HG03469 (cell line): ENCODE measurements around the gene NDUFS3.

Experiments used
- ATAC-seq: cut with Tn5 transposase; IDR thresholded peaks from one replicate; pipeline ENCODE4 v1.9.1; 2021; ENCODE audit warnings: mild to moderate bottlenecking, moderate library complexity, moderate number of reproducible peaks; ENCODE audit not compliant: unreplicated experiment

NDUFS3 gene

DNA sequence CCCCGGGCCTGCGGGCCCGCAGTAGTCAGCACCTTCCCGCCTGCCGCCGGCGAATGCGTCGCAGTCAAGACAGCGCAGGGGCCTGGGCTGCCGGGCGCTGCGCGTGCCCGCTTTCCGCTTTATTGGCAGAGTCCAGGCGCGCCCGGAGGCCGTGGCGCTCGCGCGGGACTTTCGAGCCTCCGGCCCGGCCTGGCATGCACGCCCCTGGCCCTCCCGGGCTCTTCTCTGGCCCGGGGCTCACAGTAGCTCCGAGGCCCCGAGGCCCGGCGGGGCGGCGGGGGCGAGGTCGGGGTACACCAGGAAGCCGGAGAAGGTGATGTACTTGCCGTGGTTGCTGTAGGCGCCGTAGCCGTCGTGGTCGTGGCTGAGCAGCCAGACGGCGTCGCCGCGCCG, 10.7 kb downstream of the NDUFS3 start:
- ATAC-seq = no peak

DNA sequence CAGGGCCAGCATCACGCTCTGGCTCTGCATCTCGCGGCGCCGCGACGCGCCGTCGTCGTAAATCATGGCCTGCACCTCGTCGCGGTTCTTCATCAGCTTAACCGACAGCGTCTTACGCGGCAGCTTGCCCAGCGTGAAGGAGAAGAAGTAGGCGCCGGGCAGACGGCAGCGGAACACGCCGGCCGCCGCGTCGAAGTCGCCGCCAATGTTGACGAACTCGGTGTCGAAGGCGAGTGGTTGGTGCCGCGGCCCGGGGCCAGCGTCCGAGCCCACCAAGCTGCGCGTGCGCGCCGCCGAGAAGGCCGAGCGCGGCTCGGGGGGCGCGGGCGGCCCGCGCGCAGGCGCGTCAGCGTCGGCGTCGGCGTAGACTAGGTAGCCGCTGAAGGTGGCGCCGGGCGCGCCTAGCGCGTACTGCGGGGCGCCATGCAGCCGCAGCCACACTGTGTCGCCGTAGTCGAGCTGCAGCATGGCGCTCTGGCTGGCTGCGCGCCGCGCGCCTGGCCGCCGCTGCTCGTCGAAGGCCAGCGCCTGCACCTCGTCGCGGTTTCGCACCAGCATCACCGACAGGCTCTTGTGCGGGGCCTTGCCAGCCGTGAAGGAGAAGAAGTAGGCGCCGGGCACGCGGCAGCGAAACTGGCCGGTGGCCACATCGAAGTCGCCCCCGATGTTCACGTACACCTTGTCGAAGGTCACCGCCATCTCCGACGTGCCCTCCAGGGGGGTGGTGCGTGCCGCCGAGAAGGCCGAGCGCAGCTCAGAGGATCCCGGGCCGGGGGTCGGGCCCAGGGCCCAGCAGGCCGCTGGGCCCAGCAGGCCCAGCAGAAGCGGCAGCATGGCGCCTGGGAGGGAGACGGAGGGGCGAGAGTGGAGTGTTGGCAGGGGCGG, 11.3 kb downstream of the NDUFS3 start:
- no peak for ATAC-seq

DNA sequence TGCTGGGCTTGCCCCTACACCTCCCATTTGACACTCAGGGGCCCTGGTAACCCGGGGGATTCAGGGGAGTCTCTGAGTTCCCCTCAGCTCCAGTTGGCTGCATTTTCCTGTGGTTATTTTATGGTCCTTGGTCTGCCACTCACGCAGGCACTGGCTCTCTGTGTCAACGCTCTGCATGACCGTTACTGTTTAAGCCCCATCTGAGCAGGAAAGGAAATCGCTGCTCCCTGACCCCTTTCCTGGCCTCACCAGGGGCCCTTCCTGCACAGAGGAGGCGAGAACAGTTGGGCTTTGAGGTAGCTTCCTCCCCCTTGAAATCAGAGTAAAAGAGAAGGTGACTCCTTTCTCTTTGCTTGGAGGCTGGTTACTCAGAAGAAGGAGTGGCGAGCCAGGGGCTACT, 12.9 kb downstream of the NDUFS3 start:
- no peak for ATAC-seq

DNA sequence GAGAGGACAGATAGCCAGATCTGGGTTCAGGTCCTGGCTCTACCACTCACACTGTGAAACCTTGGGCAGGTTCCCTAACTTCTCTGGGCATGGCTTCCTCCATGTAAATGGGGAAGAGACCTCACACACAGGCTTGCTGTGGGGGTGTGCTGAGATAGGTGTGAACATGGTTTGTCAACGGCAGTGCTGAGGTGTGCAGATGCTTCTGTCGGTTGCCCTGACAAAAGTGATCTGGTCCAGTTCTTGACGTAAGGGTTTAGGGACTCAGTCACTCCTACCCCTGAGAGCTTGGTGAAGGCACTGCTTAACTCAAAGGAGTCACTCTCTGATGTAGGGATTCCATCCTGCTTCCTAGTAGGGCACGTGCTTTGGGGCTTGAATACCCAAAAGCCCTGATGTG, 13.4 kb downstream of the NDUFS3 start:
- no peak for ATAC-seq

DNA sequence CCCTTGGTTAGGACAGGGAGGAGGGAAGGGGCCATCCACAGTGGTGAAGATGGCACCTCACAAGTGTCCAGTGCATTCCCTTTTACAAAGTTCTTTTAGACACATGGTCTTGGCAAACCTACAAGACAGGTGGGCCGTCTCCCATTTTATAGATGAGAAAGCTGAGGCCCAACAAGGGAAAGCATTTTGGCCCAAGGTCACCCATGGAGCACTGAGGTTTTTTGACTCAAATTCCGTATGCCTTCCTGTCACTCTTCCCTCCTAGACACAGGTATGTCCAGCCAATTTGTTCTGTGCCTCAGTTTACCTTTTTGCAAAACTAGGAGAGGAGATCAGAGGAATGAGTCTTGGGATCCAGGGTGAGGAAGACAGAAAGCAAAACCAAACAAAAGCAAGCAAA, 14.1 kb downstream of the NDUFS3 start:
- no peak for ATAC-seq

DNA sequence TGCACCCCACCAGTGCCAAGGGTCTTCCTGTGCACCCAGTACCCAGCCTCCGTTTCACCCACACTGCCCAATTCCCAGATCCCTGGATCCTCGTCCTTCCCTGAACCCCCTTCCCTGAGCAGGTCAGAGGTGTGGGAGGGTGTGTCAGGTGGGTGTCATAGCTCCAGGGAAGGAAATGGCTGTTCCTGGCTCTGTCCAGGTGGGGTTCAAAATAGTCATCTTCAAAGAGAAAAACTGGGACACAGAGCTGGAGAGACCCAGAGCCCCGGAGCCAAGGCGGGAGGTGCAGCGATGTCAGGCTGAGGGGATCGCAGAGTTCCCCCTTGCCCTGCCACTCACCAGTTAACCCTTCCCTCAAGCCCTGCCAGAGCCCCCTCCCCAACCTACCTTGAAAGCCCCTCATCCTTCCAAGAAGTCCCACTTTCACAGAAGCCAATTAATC, 14.6 kb downstream of the NDUFS3 start:
- no peak for ATAC-seq

DNA sequence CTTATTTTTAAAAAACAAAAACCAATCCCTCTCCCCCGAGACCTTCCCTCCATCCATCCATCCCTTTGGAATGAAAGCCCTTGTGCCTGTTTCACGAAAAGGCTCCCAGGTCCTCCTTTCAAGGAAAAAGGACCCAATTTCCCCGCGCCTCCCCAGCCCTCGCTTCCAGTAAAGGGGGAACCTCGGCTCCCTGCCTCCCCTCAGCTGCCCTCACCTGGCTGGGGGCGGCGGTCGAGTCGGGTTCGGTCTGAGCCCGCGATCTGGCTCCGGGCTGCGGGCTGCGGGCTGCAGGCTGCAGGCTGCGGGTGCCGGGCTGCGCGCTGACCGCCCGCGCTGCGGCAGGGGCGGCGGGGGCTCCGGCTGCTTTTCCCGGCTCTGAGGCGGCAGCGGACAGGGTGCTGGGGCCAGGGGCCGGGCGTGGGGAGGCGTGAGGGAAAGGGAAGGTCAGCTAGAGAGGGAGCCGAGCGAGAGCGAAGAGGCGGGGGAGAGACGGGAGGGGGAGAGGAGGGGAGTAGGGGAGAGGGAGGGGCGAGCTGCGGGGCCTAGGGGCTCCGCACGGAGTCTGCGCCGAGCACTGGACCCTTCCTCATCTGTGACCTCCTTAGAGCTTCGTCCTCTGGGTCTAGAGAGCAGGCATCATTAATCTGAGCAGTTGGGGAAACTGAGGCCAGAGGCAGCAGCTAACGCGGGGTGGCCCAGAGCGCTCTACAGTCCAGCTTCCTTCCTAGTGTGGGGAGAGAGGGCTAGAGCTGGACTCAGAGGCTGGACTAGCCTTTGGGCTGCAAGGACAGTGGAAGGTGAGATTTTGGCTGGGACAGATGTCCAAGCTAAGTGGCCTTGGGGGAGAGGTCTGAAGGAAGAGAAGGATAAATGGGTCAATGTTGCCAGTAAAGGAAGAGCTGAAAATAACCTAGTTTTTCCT, 15.3 kb downstream of the NDUFS3 start, which contains the start of gene C1QTNF4:
TSS of gene C1QTNF4 (minus strand) at position 478 of the 922 bp plus-strand sequence. CDS start 3,601 bp downstream, outside the sequence.
- no peak for ATAC-seq

DNA sequence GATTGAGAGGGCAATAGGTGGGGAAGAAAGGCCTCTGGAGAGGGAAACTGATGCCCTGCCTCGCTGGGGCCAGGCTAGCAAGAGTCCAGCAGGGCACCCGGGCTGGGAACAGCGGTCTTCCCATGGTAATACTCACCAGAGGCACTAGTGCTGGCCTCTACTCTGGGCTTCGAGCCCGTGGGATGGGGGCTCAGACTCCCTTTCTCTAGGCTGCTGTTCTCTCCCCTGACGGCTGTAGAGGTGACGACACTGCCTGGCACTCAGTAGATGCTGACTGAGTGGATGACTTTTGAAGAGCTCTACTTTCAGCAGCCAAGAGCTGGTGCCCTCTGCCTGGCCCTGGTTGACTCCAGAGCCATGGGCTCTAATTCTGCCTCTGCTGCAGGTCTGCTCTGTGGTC, 16.2 kb downstream of the NDUFS3 start:
- no peak for ATAC-seq

DNA sequence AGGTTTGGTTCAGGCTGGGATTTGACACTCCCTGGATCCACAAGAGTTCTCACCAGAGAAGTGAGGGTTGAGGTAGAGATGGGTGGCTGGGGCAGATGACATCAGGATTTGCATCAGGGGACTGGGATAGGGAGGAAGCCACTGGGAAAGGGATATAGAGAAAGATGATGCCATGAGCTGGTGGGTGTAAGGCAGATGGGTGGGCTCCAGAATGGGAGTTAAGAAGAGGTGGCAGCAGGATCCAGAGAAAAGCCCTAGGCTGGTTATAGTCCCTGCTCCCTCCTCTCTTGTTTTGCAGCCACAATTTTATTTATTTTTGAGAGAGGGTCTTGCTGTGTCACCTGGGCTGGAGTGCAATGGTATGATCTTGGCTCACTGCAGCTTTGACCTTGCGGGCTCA, 17.1 kb downstream of the NDUFS3 start:
- no peak for ATAC-seq

DNA sequence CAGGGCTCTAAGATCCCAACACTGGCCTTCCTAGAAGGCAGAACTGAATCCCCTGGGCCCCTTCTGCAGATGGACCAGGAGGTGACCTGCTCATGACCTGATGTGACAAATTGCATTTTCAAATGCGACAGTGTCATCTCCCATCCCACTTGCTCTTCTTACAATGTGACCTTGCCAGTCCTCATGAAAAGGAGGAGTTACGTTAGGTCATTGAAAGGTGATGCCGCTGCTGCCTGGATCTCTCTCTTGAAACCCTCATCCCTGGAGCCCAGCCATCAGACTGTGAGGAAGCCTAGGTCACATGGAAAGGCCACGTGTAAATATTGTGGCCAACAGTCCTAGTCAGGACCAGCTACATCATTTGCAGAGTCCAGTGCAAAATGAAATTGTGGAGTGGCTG, 21.0 kb downstream of the NDUFS3 start:
- no peak for ATAC-seq

DNA sequence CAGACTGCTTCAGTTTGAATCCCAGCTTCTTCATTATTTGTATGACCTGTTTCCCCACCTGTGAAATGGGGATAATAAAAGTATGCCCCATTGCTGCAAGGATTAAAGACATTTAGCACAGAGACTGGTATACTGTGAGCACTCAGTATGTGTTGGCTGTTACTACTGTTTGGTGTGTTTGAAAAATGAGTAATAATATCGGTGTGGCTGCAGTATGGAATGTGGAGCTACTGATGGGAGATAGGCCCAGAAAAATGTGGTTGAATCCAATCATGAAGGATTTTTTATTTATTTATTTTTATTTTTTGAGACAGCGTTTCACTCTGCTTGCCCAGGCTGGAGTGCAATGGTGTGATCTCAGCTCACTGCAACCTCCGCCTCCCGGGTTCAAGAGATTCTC, 24.4 kb downstream of the NDUFS3 start:
- no peak for ATAC-seq

DNA sequence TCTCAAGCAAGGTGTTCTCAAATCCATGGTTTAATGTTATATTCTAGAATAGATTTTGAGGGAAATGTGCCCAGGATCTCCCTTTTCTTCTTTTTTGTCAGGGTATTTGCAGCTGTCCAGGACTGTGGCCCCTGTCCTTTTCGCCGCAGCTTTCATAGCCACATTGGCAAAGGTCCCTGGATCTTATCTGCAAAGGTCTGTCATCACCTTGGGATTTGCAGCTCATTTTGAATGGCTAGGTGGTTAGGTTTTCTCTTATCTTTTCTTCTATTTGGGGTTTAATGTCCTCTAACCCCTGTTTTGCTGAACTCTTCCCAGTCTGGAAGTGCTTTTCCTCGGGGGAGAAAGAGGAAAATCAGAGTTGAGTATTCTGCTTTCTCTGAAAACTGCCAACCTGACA, 27.0 kb downstream of the NDUFS3 start:
- ATAC-seq = no peak

DNA sequence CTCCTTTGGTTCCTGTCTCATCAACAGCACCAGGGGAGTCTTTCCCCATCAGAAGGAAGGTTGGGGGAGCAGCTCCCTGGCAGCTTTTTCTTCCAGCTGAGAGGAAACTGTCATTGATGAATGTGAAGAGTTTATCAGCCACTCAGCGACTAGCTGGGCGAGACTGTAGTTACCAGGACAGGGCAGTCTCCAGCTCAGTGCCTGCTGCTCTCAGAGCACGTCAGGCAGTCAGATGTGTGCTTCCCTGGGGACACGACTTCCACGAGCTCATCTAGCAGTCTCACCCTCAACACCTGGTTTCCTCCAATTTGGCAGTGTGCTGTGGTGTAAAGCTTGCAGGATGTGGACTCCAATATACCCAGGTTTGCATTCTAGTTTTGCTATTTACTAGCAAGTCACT, 27.9 kb downstream of the NDUFS3 start:
- ATAC-seq = no peak

DNA sequence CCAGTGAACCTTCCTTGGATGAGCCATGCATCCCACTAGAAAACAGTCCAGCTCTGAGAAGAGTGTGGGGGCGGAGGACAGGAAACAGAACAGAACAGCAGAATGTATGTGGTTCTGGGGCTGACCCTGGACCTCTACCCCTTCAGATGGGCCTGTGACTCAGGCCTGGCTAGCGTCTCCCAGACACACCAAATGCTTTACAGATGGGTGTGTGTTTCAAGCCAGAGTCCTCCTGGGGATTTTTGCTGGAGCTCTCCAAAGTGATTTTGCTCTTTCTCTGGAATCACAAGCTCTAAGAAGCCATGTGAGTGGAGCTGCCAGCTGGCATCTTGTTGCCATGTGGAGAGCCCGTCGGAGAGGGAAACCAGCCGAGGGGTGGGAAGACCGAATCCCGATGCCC, 28.5 kb downstream of the NDUFS3 start:
- no peak for ATAC-seq

DNA sequence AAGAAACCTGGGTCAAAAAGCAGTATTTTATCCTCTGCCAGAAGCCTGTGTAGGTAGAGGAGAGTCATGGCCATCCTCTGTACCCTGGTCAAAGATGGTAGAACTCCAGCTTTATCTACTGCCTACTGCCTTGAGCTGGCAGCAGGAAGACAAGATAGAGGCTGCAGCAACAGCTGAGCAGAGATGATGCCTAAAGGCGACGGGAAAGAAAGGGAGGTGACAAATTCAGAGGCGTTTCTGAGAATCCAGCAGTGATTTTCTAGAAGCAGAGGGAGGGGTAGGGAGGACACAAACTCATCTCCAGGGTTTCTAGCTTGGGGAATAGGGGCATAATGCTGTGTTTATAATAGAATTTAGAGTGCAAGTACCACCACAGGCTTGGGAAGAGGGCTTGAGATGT, 30.8 kb downstream of the NDUFS3 start:
- no peak for ATAC-seq

DNA sequence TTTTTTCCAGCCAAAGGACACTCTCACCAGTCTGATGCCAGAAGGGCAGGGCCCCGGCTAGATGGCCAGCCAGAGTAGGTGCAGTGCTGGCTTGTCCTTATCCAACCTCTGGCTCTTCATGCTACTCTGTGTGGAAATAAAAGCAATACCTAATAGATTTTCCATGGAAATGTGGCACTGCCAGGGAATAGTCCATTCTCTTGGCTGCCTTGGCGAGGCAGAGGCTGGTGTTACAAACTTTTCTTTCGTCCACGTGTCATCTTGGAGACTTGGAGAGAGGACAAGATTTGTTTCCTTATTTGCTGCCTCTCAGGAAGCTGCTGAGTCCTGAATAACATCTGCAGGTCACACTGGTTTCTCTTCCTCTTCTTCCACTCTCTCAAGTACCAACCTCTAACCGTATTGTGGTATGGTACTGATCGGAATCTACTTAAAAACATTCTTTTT, 32.5 kb downstream of the NDUFS3 start:
- ATAC-seq = peak; percentile 93

DNA sequence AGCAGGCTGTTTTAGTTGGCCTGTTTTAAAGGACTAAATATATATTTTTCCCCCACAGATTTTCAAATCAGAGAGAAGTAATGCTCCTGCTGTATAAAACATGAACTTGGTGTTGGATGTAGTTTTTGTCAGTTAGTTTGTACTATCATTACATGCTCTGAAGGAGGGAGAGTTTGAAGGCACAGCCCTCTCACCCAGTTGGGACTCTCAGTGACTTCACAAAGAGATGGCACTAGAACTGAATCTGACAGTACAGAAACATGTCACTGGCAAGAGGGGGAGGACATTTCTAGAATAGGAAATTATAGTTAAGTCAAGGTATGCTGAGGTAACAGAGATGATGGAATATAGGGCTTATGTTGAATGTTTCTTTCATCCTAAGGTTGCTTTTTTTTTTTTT, 36.4 kb downstream of the NDUFS3 start:
- no peak for ATAC-seq

DNA sequence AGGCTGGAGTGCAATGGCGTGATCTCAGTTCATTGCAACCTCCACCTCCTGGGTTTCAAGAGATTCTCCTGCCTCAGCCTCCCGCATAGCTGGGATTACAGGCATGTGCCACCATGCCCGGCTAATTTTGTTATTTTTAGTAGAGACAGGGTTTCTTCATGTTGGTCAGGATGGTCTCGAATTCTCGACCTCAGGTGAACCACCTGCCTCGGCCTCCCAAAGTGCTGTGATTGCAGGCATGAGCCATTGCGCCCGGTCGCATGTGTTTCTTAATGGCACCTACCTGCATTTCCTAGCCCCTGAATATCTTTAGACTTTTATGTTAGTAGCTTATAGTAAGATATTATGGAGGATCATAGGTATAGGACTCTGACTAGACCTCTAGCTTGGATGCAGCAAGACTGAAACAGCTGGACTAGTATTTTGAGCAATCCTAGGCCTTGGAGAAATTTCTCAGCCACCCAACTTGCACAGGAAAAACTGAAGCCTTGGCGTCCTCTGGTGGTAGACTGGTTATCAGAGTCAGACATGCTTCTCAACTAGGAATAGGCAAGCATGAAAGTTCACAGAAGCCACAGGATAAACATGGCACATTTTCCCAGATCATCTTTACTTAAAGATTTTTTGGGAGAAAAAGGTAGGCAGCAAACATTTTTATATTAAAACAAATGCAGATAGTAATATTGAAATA, 38.0 kb downstream of the NDUFS3 start:
- ATAC-seq = no peak

DNA sequence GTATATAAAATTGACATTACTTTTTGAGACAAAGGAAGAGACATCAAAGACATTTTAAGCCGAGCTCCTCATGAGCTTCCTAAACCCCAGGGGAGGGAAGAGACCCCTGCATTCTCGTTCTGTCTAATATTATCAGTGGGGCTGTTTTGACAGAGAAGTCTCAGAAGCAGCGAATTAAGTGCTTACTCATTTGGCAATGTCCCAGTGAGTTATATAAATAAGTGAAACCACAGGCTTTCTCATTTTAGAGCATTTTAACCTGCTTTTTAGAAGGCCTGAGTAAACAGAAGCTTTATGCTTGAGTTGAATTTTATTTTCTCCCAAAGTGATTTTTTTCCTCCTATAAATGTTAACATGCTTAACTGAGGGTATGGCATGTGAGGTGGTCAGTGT, 38.5 kb downstream of the NDUFS3 start:
- no peak for ATAC-seq

DNA sequence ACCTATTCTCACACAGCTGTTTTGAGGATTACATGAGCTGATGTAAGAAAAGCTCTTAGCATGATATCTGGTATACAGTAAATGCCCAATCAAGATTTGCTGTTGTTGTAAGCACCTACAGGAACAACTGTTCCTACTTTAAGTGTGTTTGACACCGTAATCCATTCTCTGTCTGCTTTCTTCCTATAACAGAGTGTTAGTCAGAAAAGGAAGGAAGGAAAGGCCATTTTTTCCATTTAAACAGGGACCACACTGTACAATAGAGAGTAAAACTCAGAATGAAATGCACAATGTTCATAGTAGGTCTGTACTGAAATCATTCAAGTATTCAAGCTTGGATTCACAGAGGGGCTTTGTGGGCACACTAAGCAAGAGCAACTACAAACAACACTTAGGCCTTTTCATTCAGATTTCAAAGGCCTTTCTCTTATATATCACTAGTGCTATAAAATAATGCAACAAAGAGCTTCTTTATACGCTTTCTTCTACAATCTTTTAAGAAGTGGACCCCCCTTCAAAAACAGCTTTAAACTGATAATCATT, 42.0 kb downstream of the NDUFS3 start:
- no peak for ATAC-seq

DNA sequence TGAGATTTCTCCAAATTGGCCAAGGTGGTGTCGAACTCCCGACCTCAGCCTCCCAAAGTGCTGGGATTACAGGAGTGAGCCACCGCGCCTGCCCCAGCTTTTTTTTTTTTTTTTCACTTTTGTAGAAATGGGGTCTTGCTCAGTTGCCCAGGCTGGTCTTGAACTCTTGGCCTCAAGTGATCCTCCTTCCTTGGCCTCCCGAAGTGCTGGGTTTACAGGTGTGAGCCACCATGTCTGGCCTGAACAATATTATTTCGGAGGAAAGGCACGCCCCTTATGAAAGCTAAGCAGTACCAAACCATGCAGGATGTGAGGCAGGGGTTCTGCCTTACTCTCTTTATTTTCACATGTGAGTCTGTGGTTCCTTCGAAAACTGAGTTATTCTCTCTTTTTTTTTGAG, 47.4 kb downstream of the NDUFS3 start:
- no peak for ATAC-seq
